Bone marrow (tissue), 2 donors: Measurements from ENCODE around the gene EBF3.

Experiments used
- DNase-seq, 2 donors: peaks; one replicate each; lab custom pipeline; 2025; lab: John Stamatoyannopoulos, UW

Gene EBF3

DNA sequence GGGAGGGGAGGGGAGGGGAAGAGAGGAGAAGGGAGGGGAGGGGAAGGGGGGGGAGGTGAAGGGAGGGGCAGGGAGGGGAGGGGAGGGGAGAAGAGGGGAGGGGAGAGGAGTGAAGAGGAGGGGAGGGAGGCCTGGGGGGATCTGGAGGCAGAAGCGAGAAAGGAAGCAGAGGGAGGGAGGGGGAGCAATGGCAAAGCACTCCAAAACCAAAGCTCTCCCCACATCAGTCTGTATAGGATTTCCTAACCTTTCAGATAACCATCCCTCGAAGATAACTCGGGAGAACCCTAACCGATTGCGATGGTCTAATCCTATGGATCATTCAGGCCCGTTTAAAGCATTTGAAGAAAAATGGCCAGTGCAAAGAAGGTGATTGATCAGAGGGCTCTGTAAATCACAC is 19.0 kb downstream of the EBF3 start:
- DNase-seq = no peak

DNA sequence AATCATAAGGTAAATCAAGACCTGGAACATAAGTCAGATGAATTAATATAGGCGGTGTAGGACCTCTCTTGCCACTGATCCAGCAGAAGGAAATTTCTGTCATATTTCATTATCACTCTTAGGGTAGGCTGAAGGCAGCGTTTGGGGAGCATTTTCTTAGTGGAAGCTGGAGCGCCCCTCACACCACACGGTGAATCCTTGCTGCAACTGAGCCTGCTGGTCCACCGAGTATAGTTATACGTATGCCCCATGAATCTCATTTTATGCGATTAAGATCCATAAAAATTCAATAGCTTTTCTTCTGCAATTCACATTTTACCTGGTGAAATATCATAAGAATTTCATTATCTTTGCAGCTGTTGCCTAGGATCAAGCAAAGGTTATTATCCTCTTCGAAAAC is 19.6 kb downstream of the EBF3 start:
- DNase-seq = no peak

DNA sequence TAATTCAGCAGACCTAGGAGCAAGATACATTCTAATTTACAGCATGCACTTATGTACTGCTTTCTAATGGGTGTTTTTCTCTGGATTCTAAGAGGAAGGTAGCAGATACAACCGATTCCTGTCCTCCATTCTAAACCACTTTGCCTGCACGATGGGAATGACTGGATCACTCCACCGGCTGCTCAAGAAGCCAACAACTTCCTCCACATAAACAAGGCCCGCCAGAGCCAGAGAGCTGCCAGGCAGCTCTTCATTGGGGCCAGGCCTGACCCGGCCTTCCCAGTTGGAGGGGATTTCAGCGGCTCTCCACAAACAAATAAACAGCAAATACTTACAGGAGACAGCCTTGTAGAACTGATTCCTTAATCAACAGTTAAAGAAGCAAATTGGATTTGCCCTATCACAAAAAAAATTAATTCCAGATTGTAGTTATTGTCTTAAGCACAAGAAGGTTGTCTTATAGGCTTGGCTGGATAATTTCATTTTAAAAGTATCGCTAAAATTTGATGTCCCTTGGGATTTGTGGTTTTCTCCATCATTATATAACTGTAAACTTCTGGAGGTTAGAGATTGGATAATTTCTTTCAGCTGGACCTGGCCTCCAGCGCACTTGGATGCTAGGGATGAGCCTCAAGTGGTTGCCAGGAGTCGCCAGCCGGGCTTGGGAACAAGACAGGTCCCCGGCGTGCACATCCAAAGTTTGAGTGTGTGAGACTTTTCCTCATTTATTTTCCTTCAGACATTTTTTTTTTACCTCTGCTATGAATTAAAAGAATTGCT is 20.9 kb downstream of the EBF3 start:
- no peak for DNase-seq

GRCh38 chr10:129942391-129942790 is 21.7 kb downstream of the EBF3 start:
- DNase-seq = no peak

DNA sequence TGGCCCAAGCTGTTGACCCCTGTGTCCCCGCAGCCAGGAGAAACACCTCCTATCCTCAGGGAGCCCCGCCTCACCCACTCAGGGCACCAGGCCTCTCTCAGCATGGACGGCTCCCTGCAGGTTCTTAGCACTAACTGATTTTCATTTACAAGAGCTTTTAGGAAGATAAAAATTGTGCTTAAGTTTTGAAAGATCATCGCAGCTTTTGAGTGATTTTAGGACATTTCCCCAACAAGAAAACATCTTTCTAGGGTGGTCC is 22.1 kb downstream of the EBF3 start:
- DNase-seq = no peak

- DNase-seq = no peak
These were observed 22.7 kb downstream of the EBF3 start for GRCh38 chr10:129941199-129942018.

- DNase-seq = no peak
These were observed 23.4 kb downstream of the EBF3 start for GRCh38 chr10:129940617-129941198.

DNA sequence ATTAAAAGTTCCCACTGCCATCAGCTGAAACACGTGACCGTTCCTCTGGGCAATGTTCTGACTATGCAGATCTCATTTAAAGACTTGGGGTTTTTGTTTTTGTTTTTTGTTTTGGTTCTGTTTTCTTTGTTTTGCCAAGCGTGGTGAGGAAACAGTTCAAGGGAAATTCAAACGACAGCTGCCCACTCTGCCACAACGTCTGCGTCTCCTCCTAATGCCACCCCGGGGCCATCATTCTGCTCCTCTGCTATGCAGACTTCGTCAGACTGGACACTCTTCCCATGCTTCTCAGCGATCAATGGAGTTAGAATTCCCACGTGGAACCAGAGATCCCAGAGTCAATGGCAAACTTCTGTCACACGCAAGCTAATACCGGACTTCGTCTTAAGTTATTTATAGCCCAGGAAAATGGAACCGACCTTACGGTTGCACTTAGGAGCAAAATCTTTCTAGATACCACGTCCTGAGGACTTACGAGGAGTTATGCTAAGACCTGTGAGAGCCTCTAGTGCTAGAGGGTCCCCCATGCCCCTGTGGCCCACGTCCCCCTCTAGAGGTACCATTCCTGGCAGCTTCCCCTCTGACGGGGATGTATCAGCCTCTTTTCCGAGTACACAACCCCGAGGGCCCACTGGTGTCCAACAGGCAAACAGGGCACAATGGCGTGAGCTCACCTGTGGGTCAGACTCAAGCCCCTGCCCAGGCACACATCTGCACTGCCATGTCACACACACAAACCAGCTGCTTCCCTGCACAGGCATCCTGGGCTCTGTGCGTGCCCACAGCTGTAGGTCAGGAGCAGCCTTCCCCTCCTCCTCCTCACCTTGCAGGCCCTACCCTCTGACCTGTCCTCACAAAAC is 24.4 kb downstream of the EBF3 start:
- no peak for DNase-seq

DNA sequence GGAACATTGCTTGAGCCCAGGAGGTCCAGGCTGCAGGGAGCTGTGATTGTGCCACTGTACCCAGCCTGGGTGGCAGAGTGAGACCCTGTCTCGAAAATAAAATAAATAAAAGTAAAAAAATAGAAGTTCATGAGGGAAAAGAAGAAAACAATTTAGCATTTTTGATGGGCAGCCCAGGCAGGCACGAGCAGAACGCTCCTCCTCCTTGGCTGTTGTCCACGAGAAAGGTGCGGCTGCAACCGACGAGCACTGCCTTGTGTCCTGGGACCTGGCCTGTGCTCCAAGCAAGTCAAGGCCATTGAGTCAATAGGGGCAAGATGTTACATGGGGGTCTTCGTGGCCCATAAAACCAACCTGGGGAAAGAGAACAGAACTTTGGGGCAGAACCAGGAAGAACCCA is 25.6 kb downstream of the EBF3 start:
- DNase-seq = no peak

GRCh38 chr10:129937351-129937751 is 26.7 kb downstream of the EBF3 start:
- DNase-seq = no peak

DNA sequence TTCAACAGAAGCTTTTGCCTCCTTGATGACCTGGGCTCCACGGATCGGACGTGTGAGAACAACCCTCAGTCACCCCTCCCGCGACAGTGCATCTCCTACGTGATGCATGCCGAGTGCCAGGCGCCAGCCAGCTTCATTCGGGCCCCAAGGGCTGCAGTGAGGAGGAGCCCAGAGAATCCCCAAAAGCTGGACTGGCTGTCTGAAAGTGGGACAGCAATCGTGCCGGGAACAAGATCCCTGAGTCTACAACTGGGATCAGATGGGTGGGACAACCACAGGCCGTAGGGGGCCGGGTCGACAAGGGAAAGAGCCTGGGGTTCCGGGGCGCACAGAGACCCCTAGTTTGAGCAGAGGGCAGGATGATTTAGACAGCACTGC is 27.2 kb downstream of the EBF3 start:
- DNase-seq = no peak

DNA sequence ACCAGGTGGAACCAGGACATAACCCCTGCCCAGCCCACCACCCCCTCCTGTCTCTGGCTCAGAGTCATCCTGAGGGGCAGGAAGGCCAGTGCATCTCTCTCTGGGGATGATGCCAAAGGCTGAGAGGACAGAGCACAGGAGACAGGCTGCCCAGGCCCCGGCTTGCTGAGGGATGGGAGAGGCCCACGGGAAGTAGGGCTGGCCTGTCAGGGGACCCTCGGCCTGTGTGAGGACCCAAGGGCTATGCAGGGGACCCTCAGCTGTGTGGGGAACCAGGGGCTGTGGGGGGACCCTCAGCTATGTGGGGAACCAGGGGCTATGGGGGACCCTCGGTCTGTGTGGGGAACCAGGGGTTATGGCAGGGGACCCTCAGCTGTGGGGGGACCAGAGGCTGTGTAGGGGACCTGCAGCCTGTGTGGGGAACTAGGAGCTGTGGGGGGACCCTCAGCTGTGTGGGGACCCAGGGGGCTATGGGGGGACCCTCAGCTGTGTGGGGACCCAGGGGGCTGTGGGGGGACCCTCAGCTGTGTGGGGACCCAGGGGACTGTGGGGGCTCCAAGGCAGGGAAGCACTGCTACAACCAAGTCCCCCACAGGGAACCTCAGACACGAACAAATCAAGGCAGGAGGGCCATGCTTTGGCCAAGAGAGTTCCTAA is 27.7 kb downstream of the EBF3 start:
- no peak for DNase-seq

DNA sequence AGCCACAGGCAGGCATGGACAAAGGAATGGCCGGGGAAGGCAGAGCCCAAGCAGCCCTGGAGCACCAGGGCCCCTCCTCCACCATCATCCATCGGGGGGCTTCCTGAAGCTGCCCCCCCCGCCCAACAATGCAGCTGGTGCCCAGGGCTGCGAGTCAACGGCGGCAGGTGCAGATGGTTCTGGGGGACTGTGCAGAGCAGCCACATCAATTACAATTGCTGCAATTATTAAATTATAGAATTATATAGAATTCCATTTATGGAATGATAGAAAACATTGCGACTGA is 28.3 kb downstream of the EBF3 start:
- no peak for DNase-seq

DNA sequence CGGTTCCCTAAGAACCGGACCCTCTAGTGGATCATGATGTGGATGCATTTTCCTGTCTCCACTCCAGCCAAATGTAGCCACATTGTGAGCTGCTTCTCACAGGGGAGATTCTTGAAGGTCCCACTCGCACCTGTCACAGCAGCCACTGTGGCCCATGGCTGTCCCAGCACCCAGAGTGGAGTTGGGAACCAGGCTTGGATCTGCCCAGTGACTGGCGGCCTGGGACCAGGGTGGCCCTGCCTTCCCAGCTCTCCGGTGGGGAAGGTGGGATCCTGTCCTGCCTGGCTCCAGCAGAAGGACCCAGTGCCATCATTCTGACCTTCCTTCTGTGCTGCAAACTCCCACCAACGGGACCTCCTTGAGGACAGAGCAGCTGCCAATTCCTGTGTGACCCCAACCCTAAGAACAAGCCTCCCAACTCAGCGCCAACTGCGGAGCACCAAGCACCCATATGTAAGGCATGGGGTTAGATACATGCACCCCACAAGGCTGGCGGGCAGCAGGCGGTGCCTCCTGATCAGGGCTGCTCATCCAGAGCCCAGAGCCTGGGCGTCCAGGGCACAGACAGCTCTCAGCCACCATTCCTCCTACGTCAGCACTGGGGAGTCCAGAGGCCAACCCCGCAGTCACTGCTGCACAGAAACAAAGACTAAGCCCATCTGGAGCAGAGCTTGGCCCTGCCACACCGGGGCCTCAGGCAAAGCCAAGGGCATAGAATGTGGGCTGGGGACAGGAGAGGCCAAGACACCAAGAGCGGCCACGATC is 28.8 kb downstream of the EBF3 start:
- DNase-seq = no peak

- no peak for DNase-seq
These were observed 29.7 kb downstream of the EBF3 start for GRCh38 chr10:129934196-129934925.

GRCh38 chr10:129933456-129934092 is 30.5 kb downstream of the EBF3 start:
- no peak for DNase-seq

GRCh38 chr10:129932751-129933433 is 31.2 kb downstream of the EBF3 start:
- DNase-seq = no peak

DNA sequence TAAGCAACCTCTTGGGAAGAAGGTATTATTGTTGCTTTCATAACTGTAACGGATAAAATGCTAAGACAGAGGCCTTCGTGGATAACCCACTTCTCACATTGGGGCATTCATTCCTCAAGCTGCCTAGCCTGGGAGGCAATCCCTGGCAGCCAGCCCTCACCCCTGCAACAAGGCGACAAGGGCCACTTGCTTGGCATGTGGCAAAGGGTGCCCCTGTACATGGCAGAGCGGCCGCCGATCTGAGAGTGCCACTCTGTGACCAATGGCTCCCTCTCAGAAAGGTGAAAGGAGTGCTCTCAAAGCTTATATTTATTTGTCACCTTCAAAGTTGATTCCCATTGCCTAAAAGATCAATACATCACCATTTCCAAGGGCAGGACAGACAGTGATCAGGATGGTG is 31.9 kb downstream of the EBF3 start:
- no peak for DNase-seq
